Measurements from ENCODE around the gene ANKS1A. TPM values are rescaled to one million over a fixed set of nuclear protein-coding genes. Genes with fewer than 3 reads are reported as not detected.

Gene ANKS1A
- total RNA-seq, 1 donor from 2014 or later, result 17.0 TPM

DNA sequence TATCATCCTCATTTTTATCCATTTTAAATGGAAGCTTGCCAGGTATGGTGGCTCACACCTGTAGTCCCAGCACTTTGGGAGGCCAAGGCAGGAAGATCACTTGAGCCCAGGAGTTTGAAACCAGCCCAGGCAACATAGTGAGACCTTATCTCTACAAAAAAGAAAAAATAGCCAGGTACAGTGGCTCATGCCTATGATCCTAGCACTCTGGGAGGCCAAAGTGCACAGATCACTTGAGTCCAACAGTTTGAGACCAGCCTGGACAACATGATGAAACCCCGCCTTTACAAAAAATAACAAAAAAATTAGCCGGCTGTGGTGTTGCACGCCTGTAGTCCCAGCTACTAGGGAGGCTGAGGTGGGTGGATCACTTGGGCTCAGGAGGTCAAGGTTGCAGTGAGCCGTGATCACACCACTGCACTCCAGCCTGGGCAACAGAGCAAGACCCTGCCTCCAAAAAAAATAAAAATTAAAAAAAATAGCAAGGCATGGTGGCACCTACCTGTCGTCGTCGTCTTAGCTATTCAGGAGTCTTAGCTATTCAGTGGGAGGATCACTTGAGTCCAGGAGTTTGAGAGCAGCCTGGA lies 163.0 kb downstream of the ANKS1A start:
- TF ChIP-seq, protein P1, sequence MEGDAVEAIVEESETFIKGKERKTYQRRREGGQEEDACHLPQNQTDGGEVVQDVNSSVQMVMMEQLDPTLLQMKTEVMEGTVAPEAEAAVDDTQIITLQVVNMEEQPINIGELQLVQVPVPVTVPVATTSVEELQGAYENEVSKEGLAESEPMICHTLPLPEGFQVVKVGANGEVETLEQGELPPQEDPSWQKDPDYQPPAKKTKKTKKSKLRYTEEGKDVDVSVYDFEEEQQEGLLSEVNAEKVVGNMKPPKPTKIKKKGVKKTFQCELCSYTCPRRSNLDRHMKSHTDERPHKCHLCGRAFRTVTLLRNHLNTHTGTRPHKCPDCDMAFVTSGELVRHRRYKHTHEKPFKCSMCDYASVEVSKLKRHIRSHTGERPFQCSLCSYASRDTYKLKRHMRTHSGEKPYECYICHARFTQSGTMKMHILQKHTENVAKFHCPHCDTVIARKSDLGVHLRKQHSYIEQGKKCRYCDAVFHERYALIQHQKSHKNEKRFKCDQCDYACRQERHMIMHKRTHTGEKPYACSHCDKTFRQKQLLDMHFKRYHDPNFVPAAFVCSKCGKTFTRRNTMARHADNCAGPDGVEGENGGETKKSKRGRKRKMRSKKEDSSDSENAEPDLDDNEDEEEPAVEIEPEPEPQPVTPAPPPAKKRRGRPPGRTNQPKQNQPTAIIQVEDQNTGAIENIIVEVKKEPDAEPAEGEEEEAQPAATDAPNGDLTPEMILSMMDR (IDR thresholded peaks at IDR 0.05), result no peak
- TF ChIP-seq EZH2 (IDR thresholded peaks at IDR 0.05), result no peak
- TF ChIP-seq EZH2phosphoT487 (IDR thresholded peaks at IDR 0.05), result no peak
- H3K27me3 Mint-ChIP-seq (ENCODE audit: insufficient read depth, low read depth), result peaks cover 2% of the 10 kb centered on the region
- Histone ChIP-seq H3K9me3 (ENCODE audit: low read depth) (no peaks in the 10 kb centered on the region), H3F3A (ENCODE audit: low read depth) (peaks cover 32% of the 10 kb centered on the region), H4K20me1 (ENCODE audit: low read depth) (peaks cover 15% of the 10 kb centered on the region), H3K9ac (no peak overlapping the region), H3K27ac (no peak overlapping the region), H3K27me3 (no peaks in the 10 kb centered on the region), H3K4me1 (peaks cover 39% of the 10 kb centered on the region), H3K79me2 (ENCODE audit: low read depth) (no peaks in the 10 kb centered on the region), H3K36me3 (no peaks in the 10 kb centered on the region), H3K4me2 (no peak overlapping the region), H3K4me3 (no peak overlapping the region), H2AFZ (replicated peaks) (no peak overlapping the region)
- no peaks in the 10 kb centered on the region for H3K9me3 Mint-ChIP-seq
- no peak overlapping the region for H3K27ac Mint-ChIP-seq
- peaks cover 7% of the 10 kb centered on the region for H3K4me1 Mint-ChIP-seq
- DNase-seq (ENCODE audit: low spot score), result no peak
- H3K36me3 Mint-ChIP-seq, result peaks cover 1% of the 10 kb centered on the region
- H3K4me3 Mint-ChIP-seq, result no peak overlapping the region

DNA sequence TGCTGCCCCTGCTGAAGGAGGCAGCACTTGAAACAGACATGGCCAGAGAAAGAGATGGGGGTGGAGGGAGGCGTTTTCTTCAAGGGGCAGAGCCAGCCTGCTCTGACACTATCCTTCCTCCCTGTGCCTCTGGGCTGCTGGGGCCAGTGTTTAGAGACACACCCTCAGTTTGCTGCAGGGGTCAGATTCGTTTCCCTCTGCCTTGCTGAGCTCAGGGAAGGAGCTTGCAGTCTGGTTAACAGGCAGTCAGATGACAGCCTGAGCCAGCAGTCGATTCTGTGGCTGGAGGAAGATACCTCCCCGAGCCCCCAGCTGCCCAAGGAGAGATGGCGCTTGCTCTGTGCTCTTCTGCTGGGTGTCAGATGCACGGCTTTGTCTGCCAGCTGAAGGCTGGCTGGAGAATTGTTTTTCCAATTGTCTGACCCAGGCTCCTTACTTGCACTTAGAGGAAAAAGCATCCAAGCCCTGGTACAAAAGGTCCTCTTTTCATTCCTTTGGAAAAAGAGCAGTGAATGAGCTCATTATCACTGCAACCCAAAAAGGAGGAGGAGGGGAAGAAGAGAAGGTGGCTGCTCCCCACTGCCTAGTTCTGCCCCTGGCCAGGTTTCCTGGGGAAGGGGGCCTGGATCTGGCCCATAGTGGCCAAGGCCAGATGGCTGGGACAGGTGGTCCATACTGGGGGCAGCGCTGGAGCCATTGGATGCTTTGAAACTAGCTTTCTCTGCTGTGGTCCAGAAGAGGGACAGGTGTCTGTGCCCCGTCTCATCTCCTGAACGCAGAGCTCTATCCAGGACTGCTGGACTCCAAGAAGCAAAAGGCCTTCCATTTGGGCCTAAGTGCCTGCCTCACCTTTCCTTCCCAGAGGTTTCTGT lies 163.9 kb downstream of the ANKS1A start:
- Mint-ChIP-seq H3K4me3 (no peak overlapping the region), H3K27ac (peak overlapping the region; percentile 14), H3K4me1 (peaks cover 12% of the 10 kb centered on the region), H3K9me3 (no peaks in the 10 kb centered on the region), H3K36me3 (peaks cover 1% of the 10 kb centered on the region), H3K27me3 (ENCODE audit: insufficient read depth, low read depth) (peaks cover 2% of the 10 kb centered on the region)
- DNase-seq (ENCODE audit: low spot score), result peak; percentile 70
- peaks cover 31% of the 10 kb centered on the region for H3F3A ChIP-seq (ENCODE audit: low read depth)
- H3K27ac ChIP-seq, result peak overlapping the region; percentile 39
- H3K27me3 ChIP-seq, result no peaks in the 10 kb centered on the region
- no peaks in the 10 kb centered on the region for H3K79me2 ChIP-seq (ENCODE audit: low read depth)
- TF ChIP-seq EZH2phosphoT487 (IDR thresholded peaks at IDR 0.05), result no peak
- no peak for TF ChIP-seq EZH2 (IDR thresholded peaks at IDR 0.05)
- TF ChIP-seq, protein P1 (IDR thresholded peaks at IDR 0.05), result no peak
- H3K9ac ChIP-seq, result no peak overlapping the region
- no peaks in the 10 kb centered on the region for H3K9me3 ChIP-seq (ENCODE audit: low read depth)
- H3K4me3 ChIP-seq, result no peak overlapping the region
- H3K4me2 ChIP-seq, result peak overlapping the region; percentile 35
- H2AFZ ChIP-seq (replicated peaks), result no peak overlapping the region
- peaks cover 10% of the 10 kb centered on the region for H4K20me1 ChIP-seq (ENCODE audit: low read depth)
- peaks cover 35% of the 10 kb centered on the region for H3K4me1 ChIP-seq
- no peaks in the 10 kb centered on the region for H3K36me3 ChIP-seq

DNA sequence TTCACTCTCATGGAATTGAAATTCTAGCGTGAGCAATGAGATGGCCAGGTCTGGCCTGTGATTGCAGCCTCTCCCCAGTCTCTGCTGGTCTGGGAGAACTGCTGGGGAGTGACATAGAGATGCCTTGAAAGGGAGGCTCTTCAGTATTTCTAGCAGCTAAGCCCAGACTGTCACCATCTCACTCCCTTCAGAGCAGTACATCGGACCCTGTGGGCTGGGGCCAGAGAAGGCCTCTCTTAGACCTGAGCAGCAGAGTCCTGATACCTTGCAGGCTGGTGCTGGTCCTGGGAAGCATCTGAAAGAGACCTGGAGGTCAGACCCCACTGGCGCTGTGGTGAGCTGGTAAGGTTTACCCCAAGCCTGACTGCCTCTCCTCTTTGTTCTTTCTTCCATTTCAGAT lies 164.6 kb downstream of the ANKS1A start:
- H3K9ac ChIP-seq, result no peak overlapping the region
- Mint-ChIP-seq H3K9me3 (no peaks in the 10 kb centered on the region), H3K4me3 (no peak overlapping the region), H3K4me1 (peaks cover 20% of the 10 kb centered on the region), H3K27me3 (ENCODE audit: insufficient read depth, low read depth) (no peaks in the 10 kb centered on the region), H3K27ac (no peak overlapping the region), H3K36me3 (peaks cover 3% of the 10 kb centered on the region)
- no peak overlapping the region for H3K27ac ChIP-seq
- H3K4me1 ChIP-seq, result peaks cover 35% of the 10 kb centered on the region
- H2AFZ ChIP-seq (replicated peaks), result no peak overlapping the region
- H3K79me2 ChIP-seq (ENCODE audit: low read depth), result no peaks in the 10 kb centered on the region
- H3K9me3 ChIP-seq (ENCODE audit: low read depth), result no peaks in the 10 kb centered on the region
- H3K27me3 ChIP-seq, result no peaks in the 10 kb centered on the region
- DNase-seq (ENCODE audit: low spot score), result no peak
- H3F3A ChIP-seq (ENCODE audit: low read depth), result peaks cover 24% of the 10 kb centered on the region
- no peaks in the 10 kb centered on the region for H3K36me3 ChIP-seq
- TF ChIP-seq EZH2phosphoT487 (IDR thresholded peaks at IDR 0.05) (no peak), EZH2 (IDR thresholded peaks at IDR 0.05) (no peak)
- TF ChIP-seq, protein P1 (IDR thresholded peaks at IDR 0.05), result no peak
- H3K4me2 ChIP-seq, result no peak overlapping the region
- peaks cover 10% of the 10 kb centered on the region for H4K20me1 ChIP-seq (ENCODE audit: low read depth)
- no peak overlapping the region for H3K4me3 ChIP-seq

All from neural progenitor cell (in vitro differentiated cells).